ENCODE results near the gene NTM. TPM values are rescaled to one million over a fixed set of nuclear protein-coding genes. Genes with fewer than 3 reads are reported as not detected.

The NTM gene
- total RNA-seq, 1 experiment from 2014 or later = 9.9 TPM

DNA sequence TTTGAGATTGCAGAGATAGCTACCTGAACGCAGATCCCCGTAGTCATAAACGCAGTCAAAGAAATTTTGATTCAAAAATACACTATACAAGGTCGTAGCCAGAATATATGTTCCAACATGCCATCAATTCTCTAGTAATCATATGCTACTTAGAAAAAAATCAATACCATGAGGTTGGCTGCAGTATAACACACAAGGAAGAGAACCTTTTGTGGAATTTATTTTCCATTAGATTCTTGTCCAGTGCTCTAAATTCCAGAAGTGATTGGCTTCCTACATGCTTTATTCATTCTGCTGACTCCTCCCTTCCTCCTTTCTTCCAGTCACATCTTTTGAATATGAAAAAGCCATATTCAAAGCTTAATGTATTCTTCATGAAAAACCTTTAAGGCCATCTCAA lies 189.9 kb downstream of the NTM start:
- no peak overlapping the region for H2BK5ac ChIP-seq (ENCODE audit: insufficient read length, low read length)
- H3K79me1 ChIP-seq (ENCODE audit: insufficient read depth, low read depth, low read length, poor library complexity, severe bottlenecking) = no peaks in the 10 kb centered on the region
- H3K27me3 ChIP-seq (ENCODE audit: insufficient read depth, low read length) = no peaks in the 10 kb centered on the region
- DNase-seq = no peak
- no peak overlapping the region for H3K18ac ChIP-seq (ENCODE audit: insufficient read length, low read depth, low read length)
- TF ChIP-seq, protein P1, sequence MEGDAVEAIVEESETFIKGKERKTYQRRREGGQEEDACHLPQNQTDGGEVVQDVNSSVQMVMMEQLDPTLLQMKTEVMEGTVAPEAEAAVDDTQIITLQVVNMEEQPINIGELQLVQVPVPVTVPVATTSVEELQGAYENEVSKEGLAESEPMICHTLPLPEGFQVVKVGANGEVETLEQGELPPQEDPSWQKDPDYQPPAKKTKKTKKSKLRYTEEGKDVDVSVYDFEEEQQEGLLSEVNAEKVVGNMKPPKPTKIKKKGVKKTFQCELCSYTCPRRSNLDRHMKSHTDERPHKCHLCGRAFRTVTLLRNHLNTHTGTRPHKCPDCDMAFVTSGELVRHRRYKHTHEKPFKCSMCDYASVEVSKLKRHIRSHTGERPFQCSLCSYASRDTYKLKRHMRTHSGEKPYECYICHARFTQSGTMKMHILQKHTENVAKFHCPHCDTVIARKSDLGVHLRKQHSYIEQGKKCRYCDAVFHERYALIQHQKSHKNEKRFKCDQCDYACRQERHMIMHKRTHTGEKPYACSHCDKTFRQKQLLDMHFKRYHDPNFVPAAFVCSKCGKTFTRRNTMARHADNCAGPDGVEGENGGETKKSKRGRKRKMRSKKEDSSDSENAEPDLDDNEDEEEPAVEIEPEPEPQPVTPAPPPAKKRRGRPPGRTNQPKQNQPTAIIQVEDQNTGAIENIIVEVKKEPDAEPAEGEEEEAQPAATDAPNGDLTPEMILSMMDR (conservative IDR thresholded peaks at IDR 0.05) = no peak
- no peaks in the 10 kb centered on the region for H4K20me1 ChIP-seq (ENCODE audit: control insufficient read depth, insufficient read depth, insufficient read length)
- no peak overlapping the region for H2BK120ac ChIP-seq (ENCODE audit: low read depth, low read length, poor library complexity, severe bottlenecking)
- H4K8ac ChIP-seq (replicated peaks; ENCODE audit: insufficient read length, low read depth, low read length) = no peak overlapping the region
- no peak overlapping the region for H4K91ac ChIP-seq (ENCODE audit: insufficient read length, low read depth, low read length)
- no peaks in the 10 kb centered on the region for H3K4me1 ChIP-seq (ENCODE audit: insufficient read depth, low read length)
- no peak overlapping the region for H3T11ph ChIP-seq (ENCODE audit: low read length)
- WGBS (ENCODE audit: extremely low coverage, insufficient read length, low lambda C conversion rate) = no CpG with 5 or more reads among the region's 4 CpGs
- no peak overlapping the region for H3K4ac ChIP-seq (ENCODE audit: low read depth, low read length)
- no peaks in the 10 kb centered on the region for H3K9me3 ChIP-seq (ENCODE audit: control insufficient read depth, low read depth, low read length)
- H3K56ac ChIP-seq (ENCODE audit: insufficient read length, low read depth, low read length) = no peak overlapping the region
- Mint-ChIP-seq H3K27me3 (ENCODE audit: low read depth) (no peaks in the 10 kb centered on the region), H3K4me3 (no peak overlapping the region), H3K4me1 (peaks cover 33 to 37% of the 10 kb centered on the region in 2 experiments), H3K27ac (no peak overlapping the region), H3K36me3 (ENCODE audit: insufficient read depth in 1 of 3, low read depth in 3 of 3) (no peaks in the 10 kb centered on the region), H3K9me3 (no peaks in the 10 kb centered on the region)
- no peak overlapping the region for H3K4me2 ChIP-seq (ENCODE audit: insufficient read depth, insufficient read length, low read length)
- H2AFZ ChIP-seq (ENCODE audit: low read length) = no peak overlapping the region
- no peak overlapping the region for H3K9ac ChIP-seq (ENCODE audit: extremely low read depth, insufficient read length, low read length)
- no peak overlapping the region for H4K5ac ChIP-seq (ENCODE audit: insufficient read length, low read depth, low read length)
- no peak overlapping the region for H3K14ac ChIP-seq (ENCODE audit: insufficient read depth, low read length)
- no peaks in the 10 kb centered on the region for H3K79me2 ChIP-seq (ENCODE audit: insufficient read depth, low read length)
- no peak overlapping the region for H2AK5ac ChIP-seq (ENCODE audit: insufficient read length, low read length)
- H2BK12ac ChIP-seq (ENCODE audit: insufficient read length, low read depth, low read length) = no peak overlapping the region
- no peaks in the 10 kb centered on the region for H3K23me2 ChIP-seq (ENCODE audit: insufficient read length, low read depth, low read length, poor library complexity, severe bottlenecking)
- H2BK20ac ChIP-seq (ENCODE audit: low read depth, low read length, poor library complexity, severe bottlenecking) = no peak overlapping the region
- H3K23ac ChIP-seq (ENCODE audit: insufficient read length, low read depth, low read length) = no peak overlapping the region
- H3K27ac ChIP-seq (ENCODE audit: insufficient read length, low read depth, low read length) = no peak overlapping the region
- no peak overlapping the region for H2BK15ac ChIP-seq (ENCODE audit: low read depth, low read length)
